UCSD-AML1 (cell line): ENCODE data around the gene CISH.

Experiments used
- DNase-seq: peaks from one replicate; lab custom pipeline; 2025; ENCODE audit not compliant: unreplicated experiment; lab: John Stamatoyannopoulos, UW

The CISH gene

DNA sequence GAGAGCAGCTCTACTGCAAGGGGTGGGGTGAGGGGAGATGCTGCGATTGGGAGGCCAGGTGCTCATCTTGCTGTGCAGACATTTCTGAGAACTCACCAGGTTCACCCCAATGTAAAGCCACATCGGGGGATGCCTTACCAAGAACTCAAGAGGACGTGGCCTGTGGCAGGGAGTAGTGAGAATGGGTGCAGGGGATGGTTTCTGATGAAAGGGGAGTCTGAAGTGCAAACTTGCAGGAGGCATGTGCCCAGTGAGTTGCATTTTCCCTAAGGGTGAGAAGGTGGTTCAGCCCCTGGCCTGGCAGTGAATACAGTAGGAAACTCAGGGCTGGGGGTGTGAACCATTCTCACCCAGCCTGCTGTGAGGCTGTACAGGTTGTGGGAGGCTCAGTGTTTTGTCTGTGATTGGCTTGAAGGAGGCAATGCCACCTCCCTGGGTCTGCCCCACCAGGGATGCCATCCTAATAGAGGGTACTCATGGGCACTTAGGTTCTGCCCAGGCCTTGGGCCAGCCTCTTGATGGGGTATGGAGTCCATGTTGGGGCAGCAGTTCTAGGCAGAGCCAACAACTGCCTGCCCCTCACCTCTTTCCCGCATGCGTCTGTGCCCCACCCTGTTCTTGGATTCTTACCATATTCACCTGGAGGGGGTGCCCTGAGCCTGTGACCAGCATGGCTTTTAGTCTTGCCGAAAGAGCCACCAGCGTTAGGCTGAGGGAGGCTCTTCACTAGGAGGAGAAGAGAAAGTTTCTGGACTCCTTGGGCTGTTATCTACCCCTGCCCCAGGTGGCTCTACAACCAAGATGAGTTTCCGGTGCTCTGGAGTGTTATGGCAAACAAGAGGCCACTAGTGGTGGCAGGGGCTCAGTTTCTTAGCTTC, 37.8 kb downstream of the CISH start:
- peak; percentile 22 for DNase-seq

DNA sequence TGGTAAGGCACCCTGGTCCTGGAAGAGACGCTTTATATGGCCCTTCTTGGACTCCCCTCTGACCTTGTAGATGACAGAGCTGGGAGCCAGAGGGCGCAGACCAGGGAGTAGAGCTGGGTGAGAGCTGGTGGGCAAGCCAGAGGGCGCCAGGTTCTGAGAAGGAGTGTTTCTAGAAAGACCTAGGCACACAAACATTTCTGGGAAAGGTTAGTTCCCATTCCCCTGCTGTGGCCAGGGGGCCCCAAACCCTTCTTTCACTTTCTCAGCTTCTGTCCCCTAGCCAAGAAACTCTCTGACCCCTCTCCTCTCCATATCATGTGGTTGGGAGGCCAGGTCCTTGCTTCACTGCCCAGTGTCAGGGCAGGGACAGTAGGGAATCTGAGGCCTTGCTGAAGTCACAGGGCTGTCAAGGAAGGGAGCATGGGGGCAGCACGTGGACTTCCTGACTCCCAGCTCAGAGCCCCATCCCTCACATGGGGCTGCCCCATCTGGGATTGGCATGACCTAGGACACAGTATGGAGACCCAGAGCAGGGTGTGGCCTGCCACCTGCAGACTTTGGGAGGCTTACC, 38.7 kb downstream of the CISH start:
- DNase-seq = peak; percentile 27

DNA sequence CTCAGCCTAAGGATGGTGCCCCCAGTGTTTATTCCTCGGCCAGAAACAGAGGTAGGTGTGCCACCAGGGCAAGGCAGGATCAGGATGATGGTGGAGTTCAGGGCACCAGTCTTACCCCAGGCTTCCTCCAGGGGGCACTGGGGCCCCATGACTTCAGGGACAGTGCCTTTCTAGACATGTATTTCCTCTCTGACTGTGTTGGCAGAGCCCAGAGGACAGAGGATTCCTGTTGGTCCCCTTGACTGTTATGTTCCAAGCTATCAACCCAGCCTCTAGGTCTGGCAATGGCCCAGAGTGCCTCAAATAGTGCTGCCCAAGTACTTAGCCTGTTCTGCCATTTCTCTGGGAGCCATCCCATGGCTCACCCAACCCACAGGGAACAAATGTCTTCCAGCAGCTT, 39.4 kb downstream of the CISH start:
- DNase-seq = peak; percentile 80

DNA sequence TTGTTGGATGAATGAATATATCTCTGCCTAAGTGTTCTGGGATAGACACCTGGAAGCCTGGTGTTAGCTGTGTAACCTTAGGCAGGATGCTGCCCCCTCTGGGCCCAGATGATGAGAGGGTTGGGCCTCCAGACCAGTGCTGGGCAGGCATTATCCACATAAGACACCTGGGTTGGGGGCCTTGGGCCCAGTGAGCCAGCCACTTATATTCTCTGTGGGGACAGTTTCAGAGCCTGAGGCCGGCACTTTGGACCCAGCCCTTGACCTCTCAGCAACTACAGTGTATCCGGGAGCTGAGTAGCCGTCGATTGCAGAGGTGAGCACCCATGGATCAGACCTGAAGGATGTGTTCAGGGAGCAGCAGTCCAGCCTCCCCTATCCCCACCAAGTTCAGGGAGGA, 40.1 kb downstream of the CISH start:
- no peak for DNase-seq

DNA sequence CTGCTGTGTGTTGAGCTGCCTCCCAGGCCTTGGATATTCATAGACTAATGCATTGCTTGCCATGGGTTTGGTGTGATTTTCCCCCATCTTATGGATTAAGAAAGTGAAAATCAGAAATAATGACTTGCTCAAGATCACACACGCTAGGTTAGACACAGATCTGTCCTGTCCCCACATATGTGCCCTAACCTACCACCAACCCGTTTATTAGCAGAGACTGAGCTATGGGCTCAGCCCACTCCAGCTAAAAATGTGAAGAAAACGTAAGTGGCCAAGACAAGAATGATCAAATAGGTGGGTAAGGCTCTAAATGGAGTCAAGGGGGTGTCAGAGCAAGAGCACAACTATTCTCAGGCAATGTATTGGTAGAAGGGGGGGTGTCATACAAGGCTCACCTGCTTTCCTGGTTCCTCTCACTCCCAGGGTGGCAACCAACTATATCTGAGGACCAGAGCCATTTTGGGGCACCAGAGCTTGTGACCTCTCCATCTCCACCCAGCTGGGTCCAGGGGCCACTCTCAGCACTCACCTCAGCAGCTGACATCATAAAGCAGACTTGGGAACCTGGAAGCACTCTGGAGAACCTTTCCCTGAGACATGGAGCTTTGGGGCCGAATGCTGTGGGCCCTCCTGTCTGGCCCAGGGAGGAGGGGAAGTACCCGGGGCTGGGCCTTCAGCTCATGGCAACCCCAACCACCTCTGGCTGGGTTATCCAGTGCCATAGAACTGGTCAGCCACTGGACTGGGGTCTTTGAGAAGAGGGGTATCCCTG, 40.9 kb downstream of the CISH start:
- no peak for DNase-seq

DNA sequence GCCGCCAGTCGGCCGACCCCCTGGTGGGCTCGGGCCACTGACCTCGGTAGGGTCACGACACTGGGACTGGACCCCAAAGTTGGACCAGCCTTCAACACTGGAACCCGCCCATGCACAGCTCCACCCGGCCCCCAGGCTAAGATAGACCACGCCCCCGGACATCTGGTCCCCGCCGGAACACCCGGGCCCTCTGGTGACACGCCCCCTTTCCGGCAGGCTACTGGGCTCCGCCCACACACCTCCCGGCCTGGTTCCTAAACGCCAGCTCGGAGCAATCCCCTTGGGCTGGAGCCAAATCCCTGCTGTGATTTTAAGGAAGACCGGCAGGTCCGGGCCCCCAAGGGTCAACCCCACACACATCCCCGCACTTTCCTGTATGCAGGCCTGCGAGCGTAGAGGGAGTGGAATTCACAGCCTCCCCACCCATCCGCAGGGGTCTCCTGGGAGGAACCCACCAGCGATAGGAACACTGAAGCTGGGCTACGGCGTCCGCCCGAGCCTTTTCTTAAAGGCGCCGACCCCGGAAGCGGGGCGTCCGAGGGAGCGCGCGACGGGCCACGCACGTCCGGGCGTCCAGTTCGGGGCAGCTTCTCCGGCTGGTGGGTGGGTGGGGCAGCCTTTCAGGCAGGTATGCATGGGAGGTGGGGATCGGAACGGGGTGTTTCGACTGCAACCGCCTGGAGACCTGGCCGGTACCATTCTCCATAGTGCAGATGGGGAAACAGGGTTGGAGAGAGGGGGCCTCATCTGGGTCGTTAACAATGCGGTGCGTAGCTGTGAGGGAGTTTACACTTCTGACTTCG, 42.4 kb downstream of the CISH start, which contains the start of gene HEMK1:
Gene HEMK1, plus strand, starts transcription at position 576 of the 803 bp plus-strand sequence. CDS start 1,583 bp downstream, outside the sequence.
- DNase-seq = peak; percentile 95

DNA sequence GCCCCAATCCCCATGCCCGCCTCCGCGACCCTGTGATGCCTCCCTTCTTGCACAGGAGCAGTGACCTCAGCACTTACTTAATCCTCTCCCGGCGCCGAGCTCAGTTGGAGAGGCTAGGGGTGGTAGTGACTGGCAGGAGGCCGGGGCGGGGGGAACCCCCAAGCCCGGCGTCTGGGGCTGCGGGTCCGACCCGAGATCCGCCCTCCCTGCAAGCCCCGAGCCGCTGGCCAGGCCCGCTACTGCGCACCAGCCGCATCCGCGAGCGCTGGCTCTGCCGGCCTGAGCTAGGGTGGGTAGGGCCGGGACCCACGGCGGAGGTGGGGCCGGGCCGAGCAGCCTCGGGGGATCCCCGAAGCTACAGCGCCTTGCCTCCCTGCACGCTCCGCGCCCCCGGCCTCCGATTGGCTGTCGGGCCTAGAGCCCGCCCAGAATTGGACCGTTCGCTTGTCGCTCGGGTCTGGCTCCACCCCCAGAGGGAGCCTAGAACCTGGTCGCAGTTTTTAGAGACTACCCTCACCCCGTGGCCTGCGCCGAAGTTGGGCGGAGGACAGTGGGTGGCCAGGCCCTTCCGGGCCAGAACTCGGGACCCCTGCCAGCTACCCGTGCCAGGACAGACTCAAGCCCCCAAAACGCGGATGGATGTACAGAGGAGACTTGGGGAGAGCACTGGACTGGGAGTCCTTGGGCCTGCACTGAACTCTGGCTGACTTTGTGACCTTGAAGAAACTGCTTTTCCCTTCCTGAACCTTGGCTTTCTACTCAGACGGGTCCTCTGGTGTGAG, 44.0 kb downstream of the CISH start, which contains the start of gene C3orf18:
Gene C3orf18, minus strand, starts transcription at position 362 of the 782 bp plus-strand sequence. CDS start 2,048 bp downstream, outside the sequence.
- DNase-seq = no peak

DNA sequence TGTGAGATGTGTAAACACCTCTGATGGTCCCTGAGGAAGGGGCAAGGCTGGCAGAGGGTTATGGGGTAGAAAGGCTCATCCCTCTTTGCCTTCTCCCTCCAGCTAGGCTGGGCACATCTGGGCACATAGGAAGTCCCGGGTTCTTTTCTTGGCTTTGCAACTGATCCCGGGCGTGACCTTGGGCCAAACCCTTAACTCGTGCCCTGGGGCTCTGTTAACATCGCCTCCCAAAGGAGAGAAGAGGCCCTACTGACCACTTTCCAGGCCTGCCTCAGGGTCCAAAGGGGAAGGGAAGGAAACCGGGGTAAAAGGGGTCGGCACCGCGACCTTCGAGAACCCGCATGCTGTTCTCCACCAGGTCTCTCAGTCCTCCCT, 44.6 kb downstream of the CISH start:
- DNase-seq = no peak

DNA sequence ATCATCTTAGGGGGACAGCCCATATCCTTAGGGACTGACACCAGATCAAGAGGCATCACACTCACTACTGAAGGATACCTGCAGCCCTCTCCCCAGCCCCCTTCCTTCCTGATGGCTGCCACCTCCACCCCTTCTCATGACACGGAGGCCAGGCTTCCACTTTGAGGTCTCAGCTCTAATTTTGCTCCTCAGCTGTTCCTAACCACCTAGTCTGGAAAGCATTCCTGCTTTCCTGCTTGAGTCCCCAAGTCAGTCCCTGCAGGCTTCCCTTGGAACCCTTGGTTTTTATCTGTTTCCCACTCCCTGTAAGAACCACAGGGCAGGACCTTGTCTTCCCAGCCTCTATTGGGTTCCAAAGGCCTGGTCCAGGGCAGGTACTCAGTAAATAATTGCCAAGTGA, 47.3 kb downstream of the CISH start:
- no peak for DNase-seq

DNA sequence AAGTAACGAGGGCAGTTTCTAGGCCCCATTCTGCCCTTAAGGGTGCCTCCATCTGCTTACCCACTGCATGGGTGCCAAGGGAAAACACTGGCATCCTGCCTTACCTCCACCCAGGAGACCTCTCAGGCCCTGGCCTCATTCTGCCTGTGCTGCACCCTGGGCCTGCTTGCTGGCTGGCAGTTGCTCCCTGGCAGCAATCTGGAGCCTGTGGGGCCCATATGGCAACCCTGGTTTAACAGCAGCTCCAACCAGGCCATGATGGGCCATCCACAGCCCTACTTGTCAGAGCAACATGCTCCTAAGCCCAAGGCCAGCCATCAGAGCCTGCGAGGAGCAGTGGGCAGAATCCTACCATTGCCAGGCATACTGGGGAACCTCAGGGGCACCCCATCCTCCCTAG, 47.7 kb downstream of the CISH start:
- DNase-seq = no peak

DNA sequence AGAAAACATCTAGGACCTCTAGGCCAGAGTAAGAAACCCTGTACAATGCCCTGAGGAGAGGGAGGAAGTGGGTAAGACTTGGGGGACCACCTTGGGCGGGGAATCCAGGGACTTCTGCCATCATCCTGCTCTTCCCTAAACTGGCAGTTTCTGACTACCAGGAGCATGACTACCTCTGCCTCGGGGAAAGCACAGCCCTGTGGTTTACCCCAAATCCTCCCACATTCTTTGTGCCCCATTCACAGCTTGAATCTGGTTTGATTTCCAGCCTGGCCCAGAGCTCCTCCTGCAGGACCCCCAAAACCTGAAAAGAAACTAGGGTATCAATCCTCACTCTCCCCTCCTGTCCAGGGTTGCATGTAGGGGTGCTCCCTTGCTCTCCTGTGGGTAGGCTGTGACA, 48.7 kb downstream of the CISH start:
- no peak for DNase-seq

DNA sequence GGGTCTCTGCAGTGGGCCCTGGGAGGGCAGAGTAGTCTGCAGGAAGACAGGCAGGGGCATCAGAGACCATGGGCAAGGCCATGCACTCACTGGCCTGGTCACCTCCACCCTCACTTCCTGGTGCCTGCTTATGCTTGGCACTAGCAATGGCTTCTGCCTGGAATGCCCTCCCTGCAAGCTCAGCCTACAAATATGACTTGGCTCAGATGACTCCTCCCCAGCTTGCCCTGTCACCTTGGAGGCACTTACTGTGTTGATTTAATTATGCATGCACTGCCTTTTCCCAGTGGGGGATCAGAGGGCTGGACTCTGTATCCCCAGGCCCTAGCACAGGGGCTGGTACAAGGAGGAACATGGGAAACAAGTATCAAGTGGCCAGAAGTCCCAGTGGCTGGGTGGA, 51.9 kb downstream of the CISH start:
- DNase-seq = no peak

DNA sequence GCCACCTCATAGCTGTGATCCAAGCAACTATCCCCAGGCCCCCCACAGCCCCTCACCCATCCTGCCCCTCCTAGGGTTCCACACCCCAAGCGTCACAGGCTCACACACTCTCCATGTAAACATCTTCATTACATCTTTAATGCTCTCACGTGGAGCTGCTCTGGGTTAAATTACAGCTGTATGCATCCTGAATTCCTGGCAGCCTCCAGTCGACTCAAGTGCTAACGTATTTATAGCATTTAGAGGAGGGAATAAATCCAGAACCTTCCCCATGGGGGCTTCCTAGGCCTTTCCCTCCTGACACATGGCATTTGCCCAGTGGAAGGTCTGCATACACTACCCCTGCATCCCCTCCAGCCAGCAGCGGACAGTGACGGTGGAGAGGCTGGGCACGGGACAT, 53.7 kb downstream of the CISH start:
- no peak for DNase-seq

DNA sequence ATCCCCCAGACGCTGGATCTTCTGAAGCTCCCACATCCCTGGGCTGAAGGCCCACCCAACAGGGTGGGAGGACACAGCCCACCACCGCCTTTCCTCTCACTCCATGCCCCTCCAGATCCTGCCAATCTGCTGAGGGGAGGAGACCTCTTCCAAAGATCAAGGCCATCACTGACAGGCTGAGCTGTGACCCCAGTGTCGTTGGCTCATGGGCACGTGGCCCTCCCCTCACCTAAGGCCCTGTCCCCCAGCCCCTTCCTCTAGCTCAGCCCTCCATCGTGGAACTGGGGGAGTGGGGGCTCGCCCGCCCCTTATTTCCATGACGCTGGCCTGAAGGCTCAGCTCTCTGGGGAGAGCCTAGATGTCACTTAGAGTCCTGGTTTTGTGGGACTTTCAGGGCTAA, 54.5 kb downstream of the CISH start:
- no peak for DNase-seq
